ENCODE measurements around the gene GBX1. TPM values are rescaled to one million over a fixed set of nuclear protein-coding genes. Genes with fewer than 3 reads are reported as not detected.
A peak's percentile ranks its signal among the peaks of the same experiment; 100 is the strongest.

The GBX1 gene
- total RNA-seq, 1 donor from 2014 or later: not detected

DNA sequence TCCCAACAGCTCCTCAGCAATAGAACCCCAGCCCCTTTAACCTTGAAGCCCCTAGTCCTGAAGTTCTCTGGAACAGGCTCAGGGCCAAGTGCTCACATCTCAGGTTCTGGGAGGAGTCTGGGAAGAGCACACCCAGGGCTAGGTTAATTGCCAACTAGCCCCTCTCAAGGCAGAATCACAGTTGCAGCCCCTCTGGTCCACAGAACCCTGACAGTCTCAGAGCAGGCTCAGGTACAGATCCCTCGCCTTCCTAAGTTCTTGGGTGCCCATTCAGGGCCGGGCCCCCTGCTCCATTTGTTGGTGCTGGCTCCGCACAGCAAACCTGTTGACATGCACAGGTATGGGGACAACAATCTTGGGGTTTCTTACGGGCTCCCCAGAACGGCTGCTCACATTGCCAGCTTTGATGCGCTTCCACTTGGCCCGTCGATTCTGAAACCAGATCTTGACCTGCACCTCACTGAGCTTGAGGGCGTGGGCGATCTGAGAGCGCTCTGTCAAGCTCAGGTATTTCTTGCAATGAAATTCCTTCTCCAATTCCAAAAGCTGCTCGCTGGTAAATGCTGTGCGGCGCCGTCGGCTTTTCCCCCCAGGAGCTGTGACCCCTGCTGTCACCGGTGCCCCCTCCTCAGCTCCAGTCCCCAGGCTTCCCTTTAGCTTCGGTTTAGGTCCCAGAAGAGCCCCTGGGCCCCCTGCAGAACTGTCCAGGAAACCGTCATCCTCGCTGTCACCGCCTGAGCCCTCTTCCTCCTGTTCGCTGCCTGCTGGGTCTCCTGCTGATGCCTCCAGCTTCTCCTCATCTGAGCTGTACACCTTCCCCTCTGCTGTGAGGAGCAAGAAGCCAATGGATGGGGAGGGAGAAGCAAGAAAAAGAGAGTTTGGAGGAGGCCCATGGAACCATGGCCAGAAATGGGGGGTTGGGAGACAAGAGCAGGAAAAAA, 18.9 kb downstream of the GBX1 start:
- H3K27ac Mint-ChIP-seq: no peak overlapping the region
- peaks cover 8% of the 10 kb centered on the region for H3K27me3 Mint-ChIP-seq (ENCODE audit: insufficient read depth, low read depth)
- Histone ChIP-seq H3K4me2 (no peak overlapping the region), H3K9ac (no peak overlapping the region), H3K79me2 (ENCODE audit: low read depth) (no peaks in the 10 kb centered on the region), H3K4me1 (no peaks in the 10 kb centered on the region), H3K27me3 (peaks cover 27% of the 10 kb centered on the region), H2AFZ (replicated peaks) (no peak overlapping the region), H3F3A (ENCODE audit: low read depth) (peaks cover 7% of the 10 kb centered on the region), H3K9me3 (ENCODE audit: low read depth) (no peaks in the 10 kb centered on the region), H4K20me1 (ENCODE audit: low read depth) (no peaks in the 10 kb centered on the region), H3K4me3 (no peak overlapping the region), H3K36me3 (no peaks in the 10 kb centered on the region), H3K27ac (no peak overlapping the region)
- H3K4me3 Mint-ChIP-seq: no peak overlapping the region
- H3K36me3 Mint-ChIP-seq: peaks cover 6% of the 10 kb centered on the region
- DNase-seq (ENCODE audit: low spot score): no peak
- no peak for TF ChIP-seq EZH2 (IDR thresholded peaks at IDR 0.05)
- TF ChIP-seq EZH2phosphoT487 (IDR thresholded peaks at IDR 0.05): no peak
- TF ChIP-seq, protein P1, sequence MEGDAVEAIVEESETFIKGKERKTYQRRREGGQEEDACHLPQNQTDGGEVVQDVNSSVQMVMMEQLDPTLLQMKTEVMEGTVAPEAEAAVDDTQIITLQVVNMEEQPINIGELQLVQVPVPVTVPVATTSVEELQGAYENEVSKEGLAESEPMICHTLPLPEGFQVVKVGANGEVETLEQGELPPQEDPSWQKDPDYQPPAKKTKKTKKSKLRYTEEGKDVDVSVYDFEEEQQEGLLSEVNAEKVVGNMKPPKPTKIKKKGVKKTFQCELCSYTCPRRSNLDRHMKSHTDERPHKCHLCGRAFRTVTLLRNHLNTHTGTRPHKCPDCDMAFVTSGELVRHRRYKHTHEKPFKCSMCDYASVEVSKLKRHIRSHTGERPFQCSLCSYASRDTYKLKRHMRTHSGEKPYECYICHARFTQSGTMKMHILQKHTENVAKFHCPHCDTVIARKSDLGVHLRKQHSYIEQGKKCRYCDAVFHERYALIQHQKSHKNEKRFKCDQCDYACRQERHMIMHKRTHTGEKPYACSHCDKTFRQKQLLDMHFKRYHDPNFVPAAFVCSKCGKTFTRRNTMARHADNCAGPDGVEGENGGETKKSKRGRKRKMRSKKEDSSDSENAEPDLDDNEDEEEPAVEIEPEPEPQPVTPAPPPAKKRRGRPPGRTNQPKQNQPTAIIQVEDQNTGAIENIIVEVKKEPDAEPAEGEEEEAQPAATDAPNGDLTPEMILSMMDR (IDR thresholded peaks at IDR 0.05): no peak
- no peaks in the 10 kb centered on the region for H3K4me1 Mint-ChIP-seq
- H3K9me3 Mint-ChIP-seq: no peaks in the 10 kb centered on the region

DNA sequence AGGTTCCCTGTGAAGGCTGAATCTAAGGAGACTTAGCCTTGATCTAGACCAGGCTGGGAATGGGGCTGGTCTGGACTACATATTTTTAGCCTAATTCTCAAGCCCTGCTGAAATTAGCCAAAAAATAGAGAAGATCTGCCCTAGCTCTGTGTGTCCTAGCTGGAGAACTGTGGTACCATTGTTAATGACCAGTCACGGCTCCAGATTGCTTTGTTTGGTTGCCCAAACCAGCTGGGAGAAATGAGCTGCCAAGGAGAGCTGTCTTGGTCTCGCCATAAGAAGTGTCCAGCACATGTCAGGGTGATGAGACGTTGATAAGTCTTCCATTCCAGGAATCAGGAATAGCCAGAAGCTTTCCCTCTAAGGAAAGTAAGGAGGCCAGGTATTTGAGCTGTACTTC, 20.7 kb downstream of the GBX1 start:
- H3K4me1 Mint-ChIP-seq: no peaks in the 10 kb centered on the region
- no peak overlapping the region for H3K4me3 Mint-ChIP-seq
- Histone ChIP-seq H3K4me1 (peaks cover 2% of the 10 kb centered on the region), H3F3A (ENCODE audit: low read depth) (no peaks in the 10 kb centered on the region), H3K9me3 (ENCODE audit: low read depth) (no peaks in the 10 kb centered on the region), H3K36me3 (no peaks in the 10 kb centered on the region), H2AFZ (replicated peaks) (no peak overlapping the region), H3K9ac (no peak overlapping the region), H3K4me3 (no peak overlapping the region), H3K4me2 (no peak overlapping the region), H4K20me1 (ENCODE audit: low read depth) (peaks cover 4% of the 10 kb centered on the region), H3K79me2 (ENCODE audit: low read depth) (no peaks in the 10 kb centered on the region), H3K27me3 (peaks cover 14% of the 10 kb centered on the region), H3K27ac (no peak overlapping the region)
- peaks cover 13% of the 10 kb centered on the region for H3K36me3 Mint-ChIP-seq
- DNase-seq (ENCODE audit: low spot score): no peak
- TF ChIP-seq EZH2phosphoT487 (IDR thresholded peaks at IDR 0.05) (no peak), EZH2 (IDR thresholded peaks at IDR 0.05) (no peak)
- TF ChIP-seq, protein P1 (IDR thresholded peaks at IDR 0.05): no peak
- peaks cover 8% of the 10 kb centered on the region for H3K27me3 Mint-ChIP-seq (ENCODE audit: insufficient read depth, low read depth)
- no peak overlapping the region for H3K27ac Mint-ChIP-seq
- no peaks in the 10 kb centered on the region for H3K9me3 Mint-ChIP-seq

DNA sequence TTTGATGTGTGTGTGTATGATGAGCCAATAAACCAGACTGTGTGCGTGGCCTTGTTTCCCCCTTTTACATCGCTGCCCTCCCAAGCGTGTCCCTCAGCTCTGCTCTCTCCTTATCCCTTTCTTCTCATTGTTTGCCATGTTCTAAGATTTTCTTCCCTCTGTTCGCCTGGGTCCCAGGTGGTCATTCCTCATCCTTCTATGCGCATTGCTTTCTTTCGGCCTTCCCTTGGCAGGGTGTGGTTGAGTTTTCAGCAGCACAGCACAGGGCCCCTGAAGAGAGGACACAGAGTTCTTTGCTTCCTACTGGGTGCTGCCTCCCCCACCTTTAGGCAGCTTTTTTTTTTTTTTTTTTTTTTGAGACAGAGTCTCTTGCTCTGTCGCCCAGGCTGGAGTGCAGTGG, 23.1 kb downstream of the GBX1 start:
- Histone ChIP-seq H3K4me1 (peaks cover 9% of the 10 kb centered on the region), H3K27me3 (no peaks in the 10 kb centered on the region), H3K79me2 (ENCODE audit: low read depth) (no peaks in the 10 kb centered on the region), H3K36me3 (no peaks in the 10 kb centered on the region), H3K4me3 (no peak overlapping the region), H3F3A (ENCODE audit: low read depth) (no peaks in the 10 kb centered on the region), H4K20me1 (ENCODE audit: low read depth) (peaks cover 5% of the 10 kb centered on the region), H3K9me3 (ENCODE audit: low read depth) (no peaks in the 10 kb centered on the region), H2AFZ (replicated peaks) (no peak overlapping the region), H3K27ac (no peak overlapping the region), H3K4me2 (no peak overlapping the region), H3K9ac (no peak overlapping the region)
- H3K27me3 Mint-ChIP-seq (ENCODE audit: insufficient read depth, low read depth): peaks cover 6% of the 10 kb centered on the region
- H3K4me3 Mint-ChIP-seq: no peak overlapping the region
- H3K4me1 Mint-ChIP-seq: peaks cover 3% of the 10 kb centered on the region
- peaks cover 20% of the 10 kb centered on the region for H3K36me3 Mint-ChIP-seq
- no peak for DNase-seq (ENCODE audit: low spot score)
- TF ChIP-seq, protein P1 (IDR thresholded peaks at IDR 0.05): no peak
- TF ChIP-seq EZH2 (IDR thresholded peaks at IDR 0.05) (no peak), EZH2phosphoT487 (IDR thresholded peaks at IDR 0.05) (no peak)
- H3K27ac Mint-ChIP-seq: peak overlapping the region; percentile 6
- H3K9me3 Mint-ChIP-seq: no peaks in the 10 kb centered on the region

All from neural progenitor cell (in vitro differentiated cells).